Mucosa of descending colon (tissue), 3 donors: ENCODE results near the gene ANO3. TPM values are rescaled to one million over a fixed set of nuclear protein-coding genes. Genes with fewer than 3 reads are reported as not detected.

Experiments used
- ATAC-seq: fragments of 200-7000 bp; cut with Tn5 transposase; one replicate; pipeline ENCODE4 v1.9.1; 2020; ENCODE audit warnings: mild to moderate bottlenecking, moderate library complexity
- DNase-seq, 3 donors: peaks; one replicate each; pipeline ENCODE4 v3.0.0-alpha.2; 2020
- H3K36me3 ChIP-seq: fragments of 200-600 bp; one replicate; pipeline ENCODE4 v1.8.0; 2021; ENCODE audit warnings: low read depth, mild to moderate bottlenecking
- H3K4me1 ChIP-seq: fragments of 200-600 bp; one replicate; pipeline ENCODE4 v1.8.0; 2021; ENCODE audit warnings: low read depth, mild to moderate bottlenecking
- H3K4me3 ChIP-seq: fragments of 200-600 bp; one replicate; pipeline ENCODE4 v1.8.0; 2021; ENCODE audit warnings: mild to moderate bottlenecking
- H3K9me3 ChIP-seq: fragments of 200-600 bp; one replicate; pipeline ENCODE4 v1.8.0; 2021; ENCODE audit warnings: mild to moderate bottlenecking
- CTCF ChIP-seq: fragments of 200-600 bp; IDR thresholded peaks from one replicate; pipeline ENCODE4 v1.8.0; 2022; ENCODE audit warnings: antibody characterized with exemption, mild to moderate bottlenecking
- intact Hi-C, 2 donors: fragments of 100-400 bp; cut with DNase I in 1 of 2; cut with micrococcal nuclease in 1 of 2; formaldehyde crosslinking; loops; one replicate each; pipeline versions ENCODE4 v1.11.0 to v1.11.1; 2022; cut with DNase I, micrococcal nuclease
- total RNA-seq, 3 donors: library from RNA; stranded (reverse); fragmentation: NEBNext Ultra II Directional in 2 of 3; extraction: Animal tissue kit (Norgen Biotek cat#: 25700) in 2 of 3; gene quantifications; one replicate each; pipeline versions ENCODE4 v1.2.1 to v1.2.4, GENCODE V29; 2021 to 2023
- donor health status: DM: no; HTN: no; CAD: no; lungs with moderate emphysema.
- donor health status: DM: no; HTN: no; CAD: no.
- donor health status: DM: no; HTN: yes; CAD: no.

Gene ANO3
- total RNA-seq, 3 donors from 2014 or later, result 0.31 to 1.3 (median 0.35) TPM

GRCh38 chr11:26474401-26474800 is 142.5 kb downstream of the ANO3 start:
- no peaks in the 10 kb centered on the region for H3K9me3 ChIP-seq
- no peak for TF ChIP-seq CTCF
- H3K4me3 ChIP-seq, result no peak overlapping the region
- ATAC-seq (no peak), DNase-seq (no peak)
- intact Hi-C loops, result no loop called here
- H3K4me1 ChIP-seq, result no peaks in the 10 kb centered on the region
- no peaks in the 10 kb centered on the region for H3K36me3 ChIP-seq

GRCh38 chr11:26477396-26477795 is 145.5 kb downstream of the ANO3 start:
- TF ChIP-seq CTCF, result no peak
- no peaks in the 10 kb centered on the region for H3K36me3 ChIP-seq
- intact Hi-C loops, result no loop called here
- DNase-seq (no peak), ATAC-seq (no peak)
- no peaks in the 10 kb centered on the region for H3K4me1 ChIP-seq
- no peaks in the 10 kb centered on the region for H3K9me3 ChIP-seq
- H3K4me3 ChIP-seq, result no peak overlapping the region

GRCh38 chr11:26478710-26479109 is 146.8 kb downstream of the ANO3 start:
- no peaks in the 10 kb centered on the region for H3K9me3 ChIP-seq
- intact Hi-C loops, result no loop called here
- TF ChIP-seq CTCF, result no peak
- DNase-seq, result no peak
- H3K36me3 ChIP-seq, result no peaks in the 10 kb centered on the region
- H3K4me3 ChIP-seq, result no peak overlapping the region
- no peaks in the 10 kb centered on the region for H3K4me1 ChIP-seq
- ATAC-seq, result no peak

- DNase-seq (no peak), ATAC-seq (no peak)
- no peak overlapping the region for H3K4me3 ChIP-seq
- no peaks in the 10 kb centered on the region for H3K36me3 ChIP-seq
- H3K4me1 ChIP-seq, result no peaks in the 10 kb centered on the region
- intact Hi-C loops, result no loop called here
- H3K9me3 ChIP-seq, result no peaks in the 10 kb centered on the region
- TF ChIP-seq CTCF, result no peak
Measured at GRCh38 chr11:26480041-26480440, 148.1 kb downstream of the ANO3 start.

- ATAC-seq (no peak), DNase-seq (no peak)
- Histone ChIP-seq H3K9me3 (no peaks in the 10 kb centered on the region), H3K4me3 (no peak overlapping the region), H3K4me1 (no peaks in the 10 kb centered on the region), H3K36me3 (no peaks in the 10 kb centered on the region)
- intact Hi-C loops, result no loop called here
- TF ChIP-seq CTCF, result no peak
Measured at GRCh38 chr11:26483108-26483507, 151.2 kb downstream of the ANO3 start.

GRCh38 chr11:26490546-26490945 is 158.6 kb downstream of the ANO3 start:
- no peak for ATAC-seq

More at GRCh38 chr11:26490546-26490945, 158.6 kb downstream of the ANO3 start:
- Histone ChIP-seq H3K36me3 (no peaks in the 10 kb centered on the region), H3K9me3 (no peaks in the 10 kb centered on the region), H3K4me1 (no peaks in the 10 kb centered on the region), H3K4me3 (no peak overlapping the region)
- no peak for DNase-seq
- TF ChIP-seq CTCF, result no peak
- intact Hi-C loops, result no loop called here
